Vagina (tissue), 2 donors: Measurements from ENCODE around the gene PPP2R2B. TPM values are rescaled to one million over a fixed set of nuclear protein-coding genes. Genes with fewer than 3 reads are reported as not detected.
"Not testable (repeated sequence)": the region's sequence is repeated elsewhere in the genome, so short reads cannot be mapped to it uniquely, and the experiment has no call there.

Source experiments
- DNase-seq, 2 donors: peaks; one replicate each; pipeline ENCODE4 v3.0.0-alpha.2; 2017; ENCODE audit errors: extremely low spot score in 2 of 2
- H3K27ac ChIP-seq: fragments of 200-600 bp; sonication (generic); one replicate; pipeline ENCODE4 v1.5.1; 2019
- H3K27me3 ChIP-seq: fragments of 200-600 bp; sonication (generic); one replicate; pipeline ENCODE4 v1.5.1; 2019
- H3K36me3 ChIP-seq, 2 donors: fragments of 200-600 bp; sonication (generic); one replicate each; pipeline ENCODE4 v1.5.1; 2017 to 2019
- H3K4me1 ChIP-seq: fragments of 200-600 bp; sonication (generic); one replicate; pipeline ENCODE4 v1.5.1; 2019
- H3K4me3 ChIP-seq, 2 donors: fragments of 200-600 bp; sonication (generic); 1 replicate in 1 of 2; 2 replicates in 1 of 2; pipeline ENCODE4 v1.5.1; 2016 to 2019
- H3K9me3 ChIP-seq: fragments of 200-600 bp; sonication (generic); one replicate; pipeline ENCODE4 v1.5.1; 2019
- CTCF ChIP-seq, 3 experiments: fragments of 450-650 bp in 2 of 3; fragments of 200-600 bp in 1 of 3; sonication (generic) in 1 of 3; IDR thresholded peaks; one replicate each; pipeline ENCODE4 v1.5.1; 2017 to 2019; ENCODE audit warnings: antibody characterized with exemption in 3 of 3, mild to moderate bottlenecking in 2 of 3, moderate library complexity in 2 of 3
- POLR2A ChIP-seq, 2 donors: fragments of 450-650 bp; IDR thresholded peaks; one replicate each; pipeline ENCODE4 v1.6.1; 2017; ENCODE audit warnings: antibody characterized with exemption in 2 of 2, mild to moderate bottlenecking in 2 of 2, moderate library complexity in 2 of 2
- POLR2AphosphoS5 ChIP-seq, 2 donors: sonication (generic); formaldehyde crosslinking; IDR thresholded peaks; one replicate each; pipeline ENCODE4 v1.9.0; 2017; ENCODE audit warnings: antibody characterized with exemption in 2 of 2, mild to moderate bottlenecking in 2 of 2, low read depth in 1 of 2; ENCODE audit not compliant: insufficient read depth in 1 of 2
- intact Hi-C: fragments of 100-400 bp; cut with DNase I; formaldehyde crosslinking; loops from one replicate; pipeline ENCODE4 v1.15.1; 2023
- total RNA-seq: library from RNA; depleted of rRNA; stranded (reverse); fragments of >200 nt; gene quantifications from one replicate; pipeline ENCODE4 v1.2.3, GENCODE V29; 2016

Gene PPP2R2B
- total RNA-seq, 1 donor from 2014 or later: 6.6 TPM

GRCh38 chr5:146562461-146562860 lies 316.1 kb downstream of the PPP2R2B start:
- DNase-seq: no peak
- Histone ChIP-seq H3K9me3 (no peaks in the 10 kb centered on the region), H3K4me1 (peaks cover 10% of the 10 kb centered on the region), H3K4me3 (no peak overlapping the region), H3K27me3 (no peaks in the 10 kb centered on the region), H3K36me3 (no peaks in the 10 kb centered on the region), H3K27ac (no peak overlapping the region)
- intact Hi-C loops: no loop called here
- TF ChIP-seq POLR2AphosphoS5 (IDR thresholded peaks at IDR 0.05; ENCODE audit: insufficient read depth in 1 of 2, low read depth in 1 of 2): no peak
- TF ChIP-seq POLR2A (IDR thresholded peaks at IDR 0.05): no peak
- no peak for TF ChIP-seq CTCF (IDR thresholded peaks at IDR 0.05)

DNA sequence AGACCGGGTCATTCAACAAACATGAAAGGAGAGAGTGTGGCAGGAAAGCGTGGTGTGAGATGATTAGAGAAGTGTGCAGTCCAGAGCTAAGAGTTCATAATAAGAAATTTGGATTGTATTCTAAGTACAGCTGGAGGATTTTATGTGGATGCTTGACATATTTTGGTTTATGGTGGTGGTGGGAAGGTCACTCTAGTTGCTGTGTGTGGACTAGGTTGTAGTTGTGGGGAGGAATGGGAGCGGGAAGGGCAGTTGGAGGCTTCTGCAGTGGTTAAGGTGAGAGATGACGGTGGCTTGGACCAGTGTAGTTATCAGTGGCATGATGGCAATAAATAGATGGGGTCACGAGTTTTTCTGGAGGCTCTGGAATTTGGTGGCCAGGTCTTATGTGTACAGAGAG lies 316.8 kb downstream of the PPP2R2B start:
- DNase-seq: no peak
- Histone ChIP-seq H3K4me1 (peaks cover 10% of the 10 kb centered on the region), H3K27me3 (no peaks in the 10 kb centered on the region), H3K9me3 (no peaks in the 10 kb centered on the region), H3K36me3 (no peaks in the 10 kb centered on the region), H3K27ac (no peak overlapping the region), H3K4me3 (no peak overlapping the region)
- no peak for TF ChIP-seq POLR2A (IDR thresholded peaks at IDR 0.05)
- TF ChIP-seq CTCF (IDR thresholded peaks at IDR 0.05): no peak
- no peak for TF ChIP-seq POLR2AphosphoS5 (IDR thresholded peaks at IDR 0.05; ENCODE audit: insufficient read depth in 1 of 2, low read depth in 1 of 2)
- intact Hi-C loops: no loop called here

DNA sequence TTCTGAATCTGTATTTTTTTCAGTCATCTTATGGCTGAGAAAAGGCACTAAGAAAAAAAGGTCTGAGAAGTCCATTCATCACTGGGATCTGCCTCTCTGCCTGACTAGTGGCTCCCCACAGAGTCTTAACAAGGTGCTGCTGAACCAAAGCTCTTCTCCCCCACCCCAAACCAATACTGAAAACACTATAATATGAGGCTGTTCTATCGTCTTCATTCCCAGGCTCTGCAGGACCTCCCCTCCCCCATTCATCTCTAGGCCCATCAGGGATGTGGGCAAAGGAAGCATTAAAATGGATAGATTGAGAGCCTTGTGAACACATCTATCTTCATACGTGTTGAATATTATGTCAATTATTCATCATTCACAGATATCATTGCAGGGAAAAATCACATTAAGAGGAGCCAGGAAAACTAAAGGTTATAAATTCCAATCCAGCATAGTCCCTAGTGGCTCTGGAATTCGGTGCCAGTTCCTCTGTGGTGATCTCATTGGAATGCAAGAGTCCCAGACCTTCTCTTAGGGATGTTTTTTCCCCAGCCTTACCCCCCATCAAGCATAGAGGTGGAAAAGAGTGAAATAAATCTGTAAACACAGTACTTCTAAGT lies 318.2 kb downstream of the PPP2R2B start:
- intact Hi-C loops: no loop called here
- H3K4me1 ChIP-seq: peaks cover 4% of the 10 kb centered on the region
- H3K9me3 ChIP-seq: no peaks in the 10 kb centered on the region
- no peak overlapping the region for H3K4me3 ChIP-seq
- no peaks in the 10 kb centered on the region for H3K27me3 ChIP-seq
- DNase-seq: no peak
- no peak overlapping the region for H3K27ac ChIP-seq
- TF ChIP-seq POLR2A (IDR thresholded peaks at IDR 0.05): no peak
- no peak for TF ChIP-seq POLR2AphosphoS5 (IDR thresholded peaks at IDR 0.05; ENCODE audit: insufficient read depth in 1 of 2, low read depth in 1 of 2)
- TF ChIP-seq CTCF (IDR thresholded peaks at IDR 0.05): no peak
- H3K36me3 ChIP-seq: no peaks in the 10 kb centered on the region

DNA sequence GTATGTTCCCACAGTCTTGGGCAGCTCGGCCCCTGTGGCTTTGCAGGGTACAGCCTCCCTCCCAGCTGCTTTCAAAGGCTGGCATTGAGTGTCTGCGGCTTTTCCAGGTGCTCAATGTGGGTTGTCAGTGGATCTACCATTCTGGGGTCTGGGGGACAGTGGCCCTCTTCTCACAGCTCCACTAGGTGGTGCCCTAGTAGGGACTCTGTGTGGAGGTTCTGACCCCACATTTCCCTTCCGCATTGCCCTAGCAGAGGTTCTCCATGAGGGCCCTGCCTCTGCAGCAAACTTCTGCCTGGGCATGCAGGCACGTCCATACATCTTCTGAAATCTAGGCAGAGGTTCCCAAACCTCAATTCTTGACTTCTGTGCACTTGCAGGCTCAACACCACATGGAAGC lies 321.7 kb downstream of the PPP2R2B start:
- H3K27ac ChIP-seq, H3K4me3 ChIP-seq, H3K36me3 ChIP-seq, H3K9me3 ChIP-seq, H3K4me1 ChIP-seq, H3K27me3 ChIP-seq, DNase-seq, intact Hi-C loops: not testable (repeated sequence)

GRCh38 chr5:146553446-146553845 lies 325.1 kb downstream of the PPP2R2B start:
- no peaks in the 10 kb centered on the region for H3K4me1 ChIP-seq
- H3K36me3 ChIP-seq: no peaks in the 10 kb centered on the region
- DNase-seq: no peak
- H3K9me3 ChIP-seq: no peaks in the 10 kb centered on the region
- no peak overlapping the region for H3K27ac ChIP-seq
- intact Hi-C loops: no loop called here
- TF ChIP-seq CTCF (IDR thresholded peaks at IDR 0.05) (no peak), POLR2AphosphoS5 (IDR thresholded peaks at IDR 0.05; ENCODE audit: insufficient read depth in 1 of 2, low read depth in 1 of 2) (no peak), POLR2A (IDR thresholded peaks at IDR 0.05) (no peak)
- no peaks in the 10 kb centered on the region for H3K27me3 ChIP-seq
- H3K4me3 ChIP-seq: no peak overlapping the region
